Left renal cortex interstitium (tissue), 4 donors: ENCODE measurements around the gene FGF11. TPM values are rescaled to one million over a fixed set of nuclear protein-coding genes. Genes with fewer than 3 reads are reported as not detected.
"Not testable (repeated sequence)": the region's sequence is repeated elsewhere in the genome, so short reads cannot be mapped to it uniquely, and the experiment has no call there.

Source experiments
- DNase-seq, 4 donors: peaks; one replicate each; pipeline ENCODE4 v3.0.0-alpha.2; 2013; ENCODE audit warnings: low read depth in 4 of 4, low spot score in 2 of 4, missing footprints in 1 of 4
- polyA plus RNA-seq, 4 donors: library from polyadenylated mRNA; unstranded; fragments of 120-200 nt; gene quantifications; one replicate each; pipeline ENCODE4 v1.2.1, GENCODE V29; 2013; ENCODE audit not compliant: insufficient read length in 4 of 4

FGF11 gene
- polyA plus RNA-seq, 4 donors, result 6.1 to 6.9 (median 6.4) TPM

DNA sequence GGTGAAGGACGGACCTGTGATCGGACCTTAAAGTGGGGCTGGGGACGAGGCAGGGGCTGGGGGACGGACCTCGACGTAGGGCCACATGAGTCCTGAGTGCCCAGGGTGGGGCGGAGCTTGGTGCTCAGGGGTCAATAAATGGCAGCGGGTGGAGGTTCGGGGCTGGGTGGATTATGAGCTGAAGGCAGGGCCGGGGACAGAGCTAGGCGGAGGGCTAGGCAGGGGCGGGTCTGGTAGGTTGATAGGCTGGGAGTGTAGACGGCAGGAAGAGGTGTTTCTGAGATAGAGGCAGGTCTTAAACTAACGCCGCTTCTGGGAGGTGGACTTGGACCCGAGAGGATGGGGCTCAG is 6.3 kb downstream of the FGF11 start:
- no peak for DNase-seq

DNA sequence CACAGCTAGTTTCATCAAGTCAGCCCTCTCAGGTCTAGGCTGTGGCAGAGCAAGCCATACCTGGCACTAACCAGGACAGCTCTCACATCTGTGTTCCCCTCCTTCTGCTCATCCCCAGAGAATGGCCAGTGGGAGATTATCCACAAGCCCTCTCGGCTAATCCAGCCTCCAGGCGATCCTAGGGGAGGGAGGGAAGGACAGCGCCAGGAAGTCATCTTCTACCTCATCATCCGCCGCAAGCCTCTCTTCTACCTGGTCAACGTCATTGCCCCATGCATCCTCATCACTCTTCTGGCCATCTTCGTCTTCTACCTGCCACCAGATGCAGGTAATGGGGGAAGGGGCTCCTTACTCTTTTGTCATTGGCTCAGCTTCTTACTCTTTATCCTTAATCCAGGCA is 9.1 kb downstream of the FGF11 start:
- no peak for DNase-seq

DNA sequence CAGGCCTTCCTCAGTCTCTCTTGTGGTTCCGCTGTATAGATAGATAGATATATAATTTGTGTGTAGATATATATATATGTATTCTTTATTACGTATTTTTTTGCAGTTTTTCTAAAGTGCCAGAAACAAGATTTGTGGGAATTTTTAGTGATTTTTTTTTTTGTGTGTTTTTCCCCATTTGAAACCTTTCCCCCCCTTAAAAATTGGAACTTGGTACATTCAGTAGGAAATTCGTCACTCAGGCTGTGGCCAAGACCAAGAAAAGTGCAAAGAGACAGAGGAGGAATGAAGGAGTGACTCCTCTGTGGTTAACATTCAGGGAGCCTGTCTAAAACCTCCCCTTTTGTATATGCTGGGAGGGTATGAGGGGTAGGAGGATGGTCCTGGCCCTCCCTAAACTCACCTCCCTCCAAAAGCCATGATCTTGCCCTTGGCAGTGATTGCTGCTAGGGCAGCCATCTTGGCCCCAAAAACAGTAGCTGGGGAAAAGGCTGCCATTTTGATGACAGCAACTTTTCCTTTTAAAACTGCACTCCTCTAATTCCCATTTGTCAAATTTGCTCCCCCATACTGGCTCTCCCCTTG is 20.7 kb downstream of the FGF11 start:
- DNase-seq, result no peak

DNA sequence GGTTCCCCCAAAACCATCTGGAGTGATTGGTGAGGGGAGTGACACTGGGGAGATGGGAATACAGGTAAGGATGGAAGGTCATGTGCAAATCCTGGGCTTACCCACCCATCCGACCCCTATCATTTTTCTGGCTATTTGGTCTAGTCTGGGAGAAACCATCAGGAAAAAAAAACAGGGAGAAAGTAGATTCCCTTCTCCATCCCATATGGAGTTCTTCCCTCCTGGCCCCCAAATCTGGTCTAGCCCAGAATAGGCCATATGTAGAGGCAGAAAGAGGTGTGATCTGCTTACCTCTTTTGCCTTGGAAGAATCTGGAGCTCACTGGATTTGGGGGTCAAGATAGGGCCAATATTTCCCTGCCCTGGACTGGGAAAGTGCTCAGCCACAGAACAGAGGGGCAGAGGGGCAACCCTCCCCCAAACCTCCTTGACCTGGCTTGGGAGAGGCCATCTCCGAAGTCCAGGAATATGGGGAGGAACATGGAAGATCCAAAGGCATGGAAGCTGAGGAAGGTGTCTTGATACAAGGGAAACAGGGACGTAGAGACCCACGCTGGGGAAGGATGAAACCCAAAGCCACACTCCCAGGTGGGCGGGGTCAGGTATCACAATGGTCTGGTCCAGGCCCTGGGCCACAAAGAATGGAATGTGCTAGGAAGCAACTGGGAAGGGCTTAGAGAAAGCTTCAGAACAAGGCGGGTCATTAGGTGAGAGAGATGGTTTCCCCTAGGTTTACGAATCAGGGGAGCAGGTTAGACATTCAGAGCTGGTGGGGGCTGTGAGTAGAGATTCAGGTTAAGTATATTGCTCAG is 21.7 kb downstream of the FGF11 start:
- DNase-seq, result no peak

DNA sequence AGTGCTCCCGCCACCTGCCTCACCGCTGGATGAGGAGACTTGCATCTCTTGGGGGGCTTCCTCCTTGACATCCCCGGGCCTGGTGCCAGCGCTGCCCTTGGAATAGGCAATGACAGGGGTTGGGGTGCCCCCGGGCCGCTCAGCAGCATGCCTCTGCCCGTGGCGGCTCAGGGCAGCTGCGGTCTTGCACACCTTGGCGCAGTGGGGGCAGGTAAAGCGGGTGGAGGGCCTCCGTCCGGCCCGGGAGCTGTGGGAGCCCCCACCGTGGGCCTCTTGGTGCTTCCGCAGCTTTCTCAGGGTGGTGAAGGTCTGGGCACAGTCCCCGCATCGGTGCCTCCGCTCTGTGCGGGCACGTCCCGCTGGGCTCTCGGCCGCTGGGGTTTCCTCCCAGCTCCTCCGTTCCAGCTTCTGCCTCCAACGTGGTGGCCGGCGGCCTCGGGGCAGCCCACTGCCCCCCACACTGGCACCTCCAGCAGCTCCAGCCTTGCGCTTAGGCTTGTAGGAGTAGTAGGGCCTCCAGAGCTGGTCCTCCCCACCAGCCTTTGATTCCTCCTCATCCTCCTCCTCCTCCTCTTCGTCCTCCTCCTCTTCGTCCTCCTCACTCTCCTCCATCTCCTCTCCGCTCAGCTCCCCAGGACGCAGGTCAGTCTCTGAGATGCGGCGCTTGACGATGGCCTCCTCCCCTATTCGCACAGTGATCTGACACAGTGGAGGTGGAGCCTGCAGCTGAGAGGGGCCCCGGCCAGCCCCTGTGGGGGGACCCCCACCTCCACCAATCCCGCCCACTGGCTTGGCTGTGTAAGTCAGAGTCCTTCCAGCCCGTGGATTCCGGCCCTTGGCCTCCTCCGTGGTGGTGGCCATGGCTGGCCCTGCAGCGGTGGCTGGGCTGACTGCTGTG is 23.4 kb downstream of the FGF11 start:
- DNase-seq, result no peak

DNA sequence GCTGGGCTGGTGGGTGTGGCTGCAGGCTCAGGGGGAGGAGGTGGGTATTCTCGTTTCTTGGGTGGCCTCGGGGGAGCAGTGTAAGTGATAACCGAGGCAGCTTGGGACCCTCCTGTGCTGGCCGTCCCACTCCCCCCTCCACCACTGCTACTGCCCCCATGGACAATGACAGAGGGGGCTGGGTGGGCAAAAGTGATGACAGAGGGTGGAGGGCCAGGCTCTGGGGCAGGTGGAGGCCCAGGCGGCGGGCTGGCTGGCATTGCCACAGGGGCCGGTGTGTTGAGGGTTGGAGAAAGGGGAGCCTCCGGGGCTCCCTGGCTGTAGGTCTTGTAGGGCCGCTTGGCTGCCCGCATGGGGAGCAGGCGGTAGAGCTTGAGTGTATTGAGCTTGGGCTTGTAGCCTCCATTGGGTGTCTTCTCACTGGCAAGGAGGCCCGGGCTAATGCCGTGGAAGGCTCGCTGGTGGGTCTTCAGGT is 24.1 kb downstream of the FGF11 start:
- DNase-seq, result no peak

DNA sequence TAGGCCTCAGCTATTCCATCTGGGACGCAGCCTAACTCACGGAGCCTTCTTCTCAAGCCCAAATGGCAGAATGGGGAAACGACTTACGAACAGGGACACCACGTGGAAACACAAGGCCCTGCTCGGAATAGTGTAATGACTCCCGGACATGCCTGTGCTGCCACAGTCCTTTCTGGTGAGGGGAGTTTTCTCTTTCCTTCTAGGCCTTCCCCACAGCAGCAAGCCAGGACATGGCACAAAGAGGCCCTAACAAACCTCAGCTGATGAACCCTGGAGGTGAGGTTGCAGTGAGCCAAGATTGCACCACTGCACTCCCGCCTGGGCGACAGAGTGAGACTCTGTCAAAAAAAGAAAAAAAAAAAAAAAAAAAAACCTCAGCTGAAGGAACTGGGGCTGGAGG is 24.8 kb downstream of the FGF11 start:
- no peak for DNase-seq

DNA sequence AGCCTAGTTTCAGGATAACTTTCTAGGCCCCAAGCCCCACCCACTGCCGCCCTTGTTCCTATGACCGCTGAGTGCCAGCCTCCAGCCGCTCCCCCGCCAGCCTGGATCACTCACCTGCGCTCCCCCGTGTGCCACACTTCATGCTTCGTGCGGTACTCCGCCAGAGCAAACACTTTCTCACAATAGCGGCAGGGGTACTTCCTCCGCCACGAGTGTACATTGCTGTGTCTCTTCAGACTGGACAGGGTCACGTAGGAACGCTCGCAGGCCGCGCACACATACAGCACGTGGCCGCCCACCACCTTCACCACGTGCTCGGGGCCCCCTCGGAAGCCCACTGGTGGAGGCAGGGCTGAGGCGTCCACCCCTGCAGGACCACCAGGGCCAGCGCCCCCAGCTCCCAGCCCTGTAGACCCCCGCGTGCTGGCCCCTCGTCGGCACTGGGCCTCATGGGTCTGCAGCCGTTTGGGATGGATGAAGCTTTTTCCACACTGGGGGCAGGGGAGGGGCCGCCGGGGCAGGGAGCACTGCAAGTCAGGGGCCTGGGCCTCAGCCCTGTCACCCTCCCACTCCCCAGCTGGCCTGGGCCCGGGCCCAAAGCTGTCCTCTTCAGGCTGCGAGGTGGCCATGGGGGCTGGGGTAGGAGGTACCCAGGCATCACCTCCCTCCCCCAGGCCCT is 26.4 kb downstream of the FGF11 start:
- DNase-seq, result no peak

DNA sequence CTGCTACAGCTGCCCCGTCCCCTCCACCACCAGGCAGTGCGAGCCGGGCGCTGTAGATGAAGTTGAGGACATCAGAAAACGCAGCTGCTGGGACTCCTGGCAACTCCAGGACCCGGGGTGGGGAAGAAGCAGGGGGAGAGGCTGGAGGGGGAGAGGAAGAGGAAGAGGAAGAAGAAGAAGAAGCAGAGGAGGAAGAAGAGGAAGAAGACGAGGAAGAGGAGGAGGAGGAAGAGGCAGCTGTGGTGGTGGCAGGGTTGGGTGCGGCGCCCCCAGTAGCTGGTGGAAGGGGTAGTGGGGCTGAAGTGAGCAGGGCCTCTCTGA is 27.0 kb downstream of the FGF11 start:
- no peak for DNase-seq

DNA sequence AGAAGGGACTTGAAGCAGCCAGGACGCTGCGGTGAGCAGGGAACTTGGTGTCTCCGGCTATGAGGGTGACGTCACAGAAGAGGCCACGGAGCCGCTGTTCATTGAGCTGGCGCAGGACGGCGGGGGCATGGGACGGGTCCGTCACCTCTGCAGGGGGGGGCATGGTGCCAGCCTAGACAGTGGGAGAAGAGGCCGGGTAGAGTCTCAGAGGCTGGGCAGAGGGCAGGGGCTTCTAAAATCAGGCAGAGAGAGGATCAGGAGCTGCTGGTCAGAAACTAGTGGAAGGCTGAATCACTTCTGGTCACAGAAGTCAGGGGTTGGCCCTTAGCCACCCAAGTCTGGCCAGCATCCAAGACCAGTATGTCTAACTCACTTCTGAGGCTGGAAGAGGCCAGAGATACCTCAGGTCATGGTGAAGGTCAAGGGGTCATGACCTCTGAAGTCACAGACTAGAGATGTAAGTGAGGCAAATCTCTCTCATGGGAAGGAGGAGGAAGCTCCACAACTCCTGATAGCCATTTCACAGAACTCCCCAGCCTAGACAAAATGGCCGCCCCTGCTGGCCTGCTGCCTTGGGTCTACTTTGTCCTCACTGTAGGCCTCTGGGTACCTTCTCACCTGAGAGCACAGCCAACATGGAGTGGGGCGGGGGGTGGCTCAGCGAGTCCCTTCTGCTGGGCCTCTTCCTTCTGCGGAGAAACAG is 27.5 kb downstream of the FGF11 start:
- DNase-seq, result no peak

DNA sequence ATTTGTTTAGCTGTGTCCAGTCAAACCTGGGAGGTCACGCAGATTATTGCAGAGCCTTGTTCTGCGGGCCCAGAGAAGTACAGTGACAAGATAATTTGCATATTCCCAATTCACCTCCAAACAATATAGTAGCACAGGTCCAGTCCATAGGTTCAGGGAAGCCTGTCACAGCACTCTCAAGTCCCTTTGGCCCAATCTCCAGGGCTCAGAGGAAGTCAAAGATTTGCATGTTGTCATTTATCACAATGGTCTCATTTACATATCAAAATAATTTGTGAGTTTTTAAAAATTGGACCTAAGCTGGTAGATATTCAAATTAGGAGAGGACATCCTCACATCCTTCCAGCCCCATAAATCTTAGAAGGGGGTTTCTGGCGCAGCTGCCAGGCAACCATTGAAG is 28.2 kb downstream of the FGF11 start:
- DNase-seq, result no peak

DNA sequence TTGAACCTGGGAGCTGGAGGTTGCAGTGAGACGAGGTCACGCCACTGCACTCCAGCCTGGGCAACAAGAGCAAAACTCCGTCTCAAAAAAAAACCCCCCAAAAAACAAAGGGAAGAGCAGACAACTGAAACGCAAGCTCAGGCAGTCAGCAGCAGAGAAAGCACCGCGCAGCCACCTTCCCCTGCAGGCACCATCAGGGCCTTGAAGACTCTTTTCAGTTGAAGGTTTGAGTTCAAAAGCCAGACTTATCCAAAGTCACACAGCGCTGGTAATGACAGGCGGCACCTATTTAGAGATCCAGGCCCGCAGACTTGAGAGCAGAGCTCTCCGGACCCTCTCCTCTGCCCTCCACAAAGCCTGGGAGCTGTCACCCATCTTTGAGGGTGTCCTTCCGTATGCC is 29.0 kb downstream of the FGF11 start:
- DNase-seq, result no peak

DNA sequence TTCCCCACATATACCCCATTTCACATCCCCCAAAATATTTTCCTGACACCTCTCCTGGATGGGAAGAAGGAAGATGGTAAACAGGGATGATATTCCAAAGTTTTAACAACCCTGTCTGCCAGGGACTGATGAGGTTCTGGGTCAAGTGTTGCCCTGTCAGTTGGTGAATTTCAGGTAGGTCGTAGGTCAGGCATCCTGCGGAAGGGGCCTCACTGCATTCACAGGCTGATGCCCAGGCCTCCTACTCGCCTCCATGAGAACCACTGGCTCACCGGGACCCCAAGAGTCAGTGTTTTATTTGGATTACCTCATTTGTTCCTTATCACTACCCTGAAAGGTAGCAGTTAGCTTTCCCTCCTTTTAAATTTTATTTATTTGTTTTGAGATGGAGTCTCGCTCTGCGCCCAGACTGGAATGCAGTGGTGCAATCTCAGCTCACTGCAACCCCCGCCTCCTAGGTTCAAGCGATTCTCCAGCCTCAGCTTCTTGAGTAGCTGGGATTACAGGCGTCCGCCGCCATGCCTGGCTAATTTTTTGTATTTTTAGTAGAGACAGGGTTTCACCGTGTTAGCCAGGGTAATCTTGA is 29.6 kb downstream of the FGF11 start:
- DNase-seq, result no peak

DNA sequence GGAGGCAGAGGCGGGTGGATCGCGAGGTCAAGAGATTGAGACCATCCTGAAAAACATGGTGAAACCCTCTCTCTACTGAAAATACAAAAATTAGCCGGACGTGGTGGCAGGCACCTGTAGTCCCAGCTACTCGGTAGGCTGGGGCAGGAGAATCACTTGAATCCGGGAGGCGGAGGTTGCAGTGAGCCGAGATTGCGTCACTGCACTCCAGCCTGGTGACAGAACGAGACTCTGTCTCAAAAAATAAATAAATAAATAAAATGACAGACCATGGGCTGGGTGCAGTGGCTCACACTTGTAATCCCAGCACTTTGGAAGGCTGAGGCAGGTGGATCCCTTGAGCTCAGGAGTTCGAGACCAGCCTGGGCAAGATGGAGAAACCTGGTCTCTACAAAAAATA is 30.5 kb downstream of the FGF11 start:
- not testable (repeated sequence) for DNase-seq

DNA sequence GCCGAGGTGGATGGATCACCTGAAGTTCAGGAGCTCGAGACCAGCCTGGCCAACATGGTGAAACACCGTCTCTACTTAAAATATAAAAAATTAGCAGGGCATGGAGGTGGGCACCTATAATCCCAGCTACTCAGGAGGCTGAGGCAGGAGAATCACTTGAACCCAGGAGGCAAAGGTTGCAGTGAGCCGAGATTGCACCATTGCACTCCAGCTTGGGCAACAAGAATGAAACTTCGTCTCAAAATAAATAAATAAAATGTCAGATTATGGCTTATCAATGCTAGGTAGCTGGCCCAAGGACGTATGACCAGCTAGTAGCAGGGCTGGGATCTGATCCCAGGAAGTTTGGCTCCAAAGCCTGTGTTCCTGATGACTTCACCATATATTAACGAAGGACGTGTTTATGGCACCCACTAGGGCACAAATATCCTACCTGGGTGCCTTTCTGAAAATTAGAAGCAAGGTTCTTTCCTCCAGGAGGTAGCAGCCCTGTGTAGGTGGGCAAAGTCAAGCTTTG is 31.2 kb downstream of the FGF11 start:
- not testable (repeated sequence) for DNase-seq

DNA sequence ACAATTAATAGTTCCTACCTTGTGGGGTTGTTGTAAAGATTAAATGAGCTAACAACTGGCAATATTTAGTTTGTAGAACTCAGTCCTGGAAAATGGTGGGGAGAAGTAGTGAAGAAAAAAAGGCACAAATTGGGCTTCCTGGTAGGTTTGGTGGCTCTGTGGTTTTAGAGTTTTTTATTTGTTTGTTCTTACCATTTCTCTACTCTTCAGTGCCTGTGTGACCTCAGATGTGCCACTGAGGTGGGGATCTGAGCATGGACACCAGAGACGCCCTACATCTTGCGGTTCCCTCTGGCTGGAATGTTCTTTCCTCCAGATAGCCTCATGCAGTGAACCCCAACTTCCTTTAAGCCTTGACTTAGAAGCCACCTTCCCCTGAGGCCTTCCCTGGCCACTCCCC is 32.4 kb downstream of the FGF11 start:
- DNase-seq, result no peak

DNA sequence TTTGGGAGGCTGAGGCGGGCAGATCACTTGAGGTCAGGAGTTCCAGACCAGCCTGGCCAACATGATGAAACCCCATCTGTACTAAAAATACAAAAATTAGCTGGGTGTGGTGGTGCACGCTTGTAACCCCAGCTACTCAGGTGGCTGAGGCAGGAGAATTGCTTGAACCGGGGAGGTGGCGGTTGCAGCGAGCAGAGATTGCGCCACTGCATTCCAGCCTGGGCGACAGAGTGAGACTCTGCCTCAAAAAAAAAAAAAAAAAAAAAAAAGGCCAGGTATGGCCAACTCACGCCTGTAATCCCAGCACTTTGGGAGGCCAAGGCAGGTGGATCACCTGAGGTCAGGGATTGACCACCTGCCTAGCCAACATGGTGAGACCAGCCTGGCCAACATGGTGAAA is 35.5 kb downstream of the FGF11 start:
- not testable (repeated sequence) for DNase-seq

DNA sequence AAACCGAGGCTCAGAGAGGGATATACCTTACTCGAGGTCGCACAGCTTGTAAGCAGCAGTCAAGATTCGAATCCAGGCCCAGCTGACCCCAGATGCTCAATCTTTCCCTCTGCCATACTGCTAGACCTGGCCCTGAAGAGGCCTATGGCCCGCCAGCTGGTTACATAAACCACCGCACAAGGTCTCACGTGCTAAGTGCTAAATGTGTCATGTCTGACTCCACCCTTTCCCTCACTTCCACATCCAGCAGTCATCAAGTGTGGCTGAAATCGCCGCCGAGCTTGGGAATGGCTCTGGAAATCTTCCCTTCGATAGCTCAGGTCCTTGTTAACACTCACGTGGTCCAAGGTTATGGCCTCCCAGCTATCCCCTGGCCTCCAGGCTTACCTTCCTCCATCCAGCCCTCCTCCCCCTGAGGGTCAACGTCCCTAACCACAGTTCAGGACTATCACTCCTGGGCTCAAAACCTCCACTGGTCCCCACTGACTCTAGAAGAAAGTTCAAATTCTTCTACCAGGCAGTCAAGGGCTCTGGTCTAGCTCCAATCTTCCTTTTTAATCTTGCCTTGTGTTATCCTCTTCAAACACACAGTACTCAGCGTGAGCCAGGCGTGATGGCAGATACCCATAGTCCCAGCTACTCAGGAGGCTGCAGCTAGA is 36.6 kb downstream of the FGF11 start:
- no peak for DNase-seq

DNA sequence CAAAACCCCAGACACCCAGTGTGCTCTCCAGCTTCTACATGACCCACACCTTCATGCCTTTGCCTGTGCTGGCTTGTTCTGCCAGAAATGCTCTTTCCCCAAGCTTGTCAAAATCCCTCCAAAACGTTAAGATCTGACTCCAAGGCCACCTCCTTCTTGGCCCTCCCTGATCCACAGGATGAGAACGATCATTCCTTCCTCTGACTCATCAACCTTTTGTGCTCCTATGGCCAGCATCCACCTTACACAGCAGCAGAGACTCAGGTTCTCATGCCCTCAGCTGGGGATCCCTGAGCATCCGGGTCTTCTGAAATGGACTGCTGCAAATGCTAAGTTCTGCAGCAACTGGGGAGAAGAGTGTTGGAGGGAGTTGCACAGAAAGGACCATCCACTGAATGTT is 37.2 kb downstream of the FGF11 start:
- DNase-seq, result no peak
